A549 (cell line): ENCODE data around the gene FCRL6.

ENCODE experiments used
- CEBPB ChIP-seq, 2 experiments: fragments of >200 bp in 1 of 2; sonication (Bioruptor Twin) in 1 of 2; formaldehyde crosslinking in 1 of 2; IDR thresholded peaks; 2 replicates each; pipeline ENCODE4 v1.6.1; 2012 to 2016
- EP300 ChIP-seq, 2 experiments: fragments of >200 bp; sonication (Bioruptor Twin); formaldehyde crosslinking; IDR thresholded peaks; 2 replicates in 1 of 2; 3 replicates in 1 of 2; pipeline ENCODE4 v1.6.1; 2016 to 2017
- KDM1A ChIP-seq: fragments of 200-600 bp; sonication (generic); IDR thresholded peaks from 2 replicates; pipeline ENCODE4 v1.6.1; 2016; ENCODE audit warnings: low read depth, mild to moderate bottlenecking
- NR3C1 ChIP-seq: fragments of >200 bp; sonication (Bioruptor Twin); formaldehyde crosslinking; IDR thresholded peaks from 3 replicates; pipeline ENCODE4 v1.6.1; 2017
- POLR2A ChIP-seq: IDR thresholded peaks from 2 replicates; pipeline ENCODE4 v1.6.1; 2012; ENCODE audit warnings: mild to moderate bottlenecking, low read length
- ZNF302 ChIP-seq: fragments of 250-450 bp; sonication (Bioruptor Pico); IDR thresholded peaks from 2 replicates; pipeline ENCODE4 v1.9.0; 2021; ENCODE audit warnings: inconsistent platforms, mild to moderate bottlenecking, moderate library complexity
- TF ChIP-seq, protein P1 (sequence below): fragments of >200 bp; sonication (Bioruptor Twin); formaldehyde crosslinking; IDR thresholded peaks from 3 replicates; pipeline ENCODE4 v1.5.1; 2016
- TF ChIP-seq, protein P2 (sequence below): IDR thresholded peaks from 2 replicates; pipeline ENCODE4 v1.6.1; 2012; ENCODE audit warnings: low read depth, borderline replicate concordance

DNA sequence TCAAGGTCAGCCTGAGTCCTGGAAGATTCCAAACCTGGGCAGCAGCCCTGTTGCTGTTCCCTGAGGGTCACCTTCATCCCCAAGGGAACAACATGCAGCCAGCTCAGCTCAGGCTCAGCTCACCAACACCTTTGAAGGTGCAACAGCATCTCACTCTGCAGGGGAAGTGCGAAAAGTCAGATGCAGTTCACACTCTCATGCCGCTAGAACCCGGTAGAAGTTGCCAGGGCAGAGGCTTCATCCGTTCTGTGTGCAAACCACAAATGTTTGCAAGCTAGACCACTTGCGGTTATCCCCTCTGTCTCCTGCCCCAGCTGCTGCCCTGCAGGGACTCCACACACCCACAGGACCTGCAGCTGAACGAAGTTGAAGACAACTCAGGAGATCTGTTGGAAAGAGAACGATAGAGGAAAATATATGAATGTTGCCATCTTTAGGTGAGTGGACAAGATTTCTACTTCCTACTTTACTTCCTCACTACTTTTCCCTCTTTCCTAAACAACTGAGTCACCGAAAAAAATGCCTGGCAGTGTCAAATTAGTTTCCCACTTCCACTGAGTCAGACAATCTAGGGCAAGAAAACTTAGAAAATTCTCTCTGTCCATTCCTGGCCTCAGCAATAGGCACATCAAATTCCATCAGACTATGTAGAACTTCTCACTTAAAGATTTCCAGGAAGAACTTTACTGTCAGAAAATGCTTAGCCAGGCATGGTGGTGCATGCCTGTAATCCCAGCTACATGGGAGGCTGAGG, 1.8 kb upstream of the FCRL6 start:
- TF ChIP-seq POLR2A (no peak), EP300 (IDR thresholded peaks at IDR 0.05) (no peak), KDM1A (no peak), ZNF302 (CRISPR knock-in tag) (no peak), CEBPB (IDR thresholded peaks at IDR 0.05) (no peak), NR3C1 (no peak)
- TF ChIP-seq, protein P1, sequence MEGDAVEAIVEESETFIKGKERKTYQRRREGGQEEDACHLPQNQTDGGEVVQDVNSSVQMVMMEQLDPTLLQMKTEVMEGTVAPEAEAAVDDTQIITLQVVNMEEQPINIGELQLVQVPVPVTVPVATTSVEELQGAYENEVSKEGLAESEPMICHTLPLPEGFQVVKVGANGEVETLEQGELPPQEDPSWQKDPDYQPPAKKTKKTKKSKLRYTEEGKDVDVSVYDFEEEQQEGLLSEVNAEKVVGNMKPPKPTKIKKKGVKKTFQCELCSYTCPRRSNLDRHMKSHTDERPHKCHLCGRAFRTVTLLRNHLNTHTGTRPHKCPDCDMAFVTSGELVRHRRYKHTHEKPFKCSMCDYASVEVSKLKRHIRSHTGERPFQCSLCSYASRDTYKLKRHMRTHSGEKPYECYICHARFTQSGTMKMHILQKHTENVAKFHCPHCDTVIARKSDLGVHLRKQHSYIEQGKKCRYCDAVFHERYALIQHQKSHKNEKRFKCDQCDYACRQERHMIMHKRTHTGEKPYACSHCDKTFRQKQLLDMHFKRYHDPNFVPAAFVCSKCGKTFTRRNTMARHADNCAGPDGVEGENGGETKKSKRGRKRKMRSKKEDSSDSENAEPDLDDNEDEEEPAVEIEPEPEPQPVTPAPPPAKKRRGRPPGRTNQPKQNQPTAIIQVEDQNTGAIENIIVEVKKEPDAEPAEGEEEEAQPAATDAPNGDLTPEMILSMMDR, result no peak
- TF ChIP-seq, protein P2, sequence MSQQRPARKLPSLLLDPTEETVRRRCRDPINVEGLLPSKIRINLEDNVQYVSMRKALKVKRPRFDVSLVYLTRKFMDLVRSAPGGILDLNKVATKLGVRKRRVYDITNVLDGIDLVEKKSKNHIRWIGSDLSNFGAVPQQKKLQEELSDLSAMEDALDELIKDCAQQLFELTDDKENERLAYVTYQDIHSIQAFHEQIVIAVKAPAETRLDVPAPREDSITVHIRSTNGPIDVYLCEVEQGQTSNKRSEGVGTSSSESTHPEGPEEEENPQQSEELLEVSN, result no peak
